SJCRH30 (cell line): Measurements from ENCODE around the gene STX1B. TPM values are rescaled to one million over a fixed set of nuclear protein-coding genes. Genes with fewer than 3 reads are reported as not detected.

Experiments
- DNase-seq, 2 experiments: peaks; one replicate each; pipeline ENCODE4 v3.0.0-alpha.2; 2015 to 2020
- H3K27ac ChIP-seq: fragments of 250-450 bp; sonication (Bioruptor Pico); 2 replicates; pipeline ENCODE4 v1.5.1; 2020; ENCODE audit warnings: mild to moderate bottlenecking, moderate library complexity
- H3K27me3 ChIP-seq: fragments of 250-450 bp; sonication (Bioruptor Pico); 2 replicates; pipeline ENCODE4 v1.5.1; 2020; ENCODE audit warnings: mild to moderate bottlenecking, moderate library complexity
- H3K36me3 ChIP-seq: fragments of 250-450 bp; sonication (Bioruptor Pico); 2 replicates; pipeline ENCODE4 v1.5.1; 2020; ENCODE audit warnings: mild to moderate bottlenecking, moderate library complexity
- H3K4me1 ChIP-seq: fragments of 250-450 bp; sonication (Bioruptor Pico); 2 replicates; pipeline ENCODE4 v1.5.1; 2020; ENCODE audit warnings: mild to moderate bottlenecking, moderate library complexity
- H3K4me3 ChIP-seq: fragments of 250-450 bp; sonication (Bioruptor Pico); 2 replicates; pipeline ENCODE4 v1.5.1; 2020; ENCODE audit warnings: mild to moderate bottlenecking, moderate library complexity
- H3K9me3 ChIP-seq: fragments of 250-450 bp; sonication (Bioruptor Pico); replicated peaks from 2 replicates; pipeline ENCODE4 v1.5.1; 2020; ENCODE audit warnings: mild to moderate bottlenecking, moderate library complexity
- total RNA-seq: library from RNA; depleted of rRNA; stranded (reverse); fragments of >200 nt; shearing (Covaris generic); gene quantifications from 2 replicates; pipeline ENCODE4 v1.2.3, GENCODE V29; 2014

STX1B gene
- total RNA-seq, 1 experiment from 2014 or later: 1.4 TPM

GRCh38 chr16:31006086-31006385 lies 4.4 kb downstream of the STX1B start:
- no peak overlapping the region for H3K27ac ChIP-seq
- H3K4me1 ChIP-seq: peaks cover 9% of the 10 kb centered on the region
- no peak overlapping the region for H3K4me3 ChIP-seq
- H3K27me3 ChIP-seq: 0 out of 2 replicates have a peak, but pooled peaks cover 3% of the 10 kb centered on the region
- no peaks in the 10 kb centered on the region for H3K36me3 ChIP-seq
- DNase-seq: no peak
- no peaks in the 10 kb centered on the region for H3K9me3 ChIP-seq

- no peaks in the 10 kb centered on the region for H3K27me3 ChIP-seq
- no peak for DNase-seq
- H3K27ac ChIP-seq: no peak overlapping the region
These were observed 4.9 kb downstream of the STX1B start for GRCh38 chr16:31005350-31006085.

GRCh38 chr16:31004658-31005057 lies 5.8 kb downstream of the STX1B start:
- H3K36me3 ChIP-seq: no peaks in the 10 kb centered on the region
- no peaks in the 10 kb centered on the region for H3K9me3 ChIP-seq
- no peak overlapping the region for H3K27ac ChIP-seq
- H3K4me3 ChIP-seq: no peak overlapping the region
- H3K4me1 ChIP-seq: peaks cover 9% of the 10 kb centered on the region
- no peaks in the 10 kb centered on the region for H3K27me3 ChIP-seq
- no peak for DNase-seq

More at GRCh38 chr16:31005350-31006085, 4.9 kb downstream of the STX1B start:
- Histone ChIP-seq H3K4me1 (peaks cover 9% of the 10 kb centered on the region), H3K9me3 (no peaks in the 10 kb centered on the region), H3K36me3 (no peaks in the 10 kb centered on the region), H3K4me3 (no peak overlapping the region)

GRCh38 chr16:31003744-31004143 lies 6.7 kb downstream of the STX1B start:
- H3K36me3 ChIP-seq: no peaks in the 10 kb centered on the region
- no peak overlapping the region for H3K27ac ChIP-seq
- peaks cover 13% of the 10 kb centered on the region for H3K4me1 ChIP-seq
- DNase-seq: no peak
- H3K9me3 ChIP-seq: no peaks in the 10 kb centered on the region
- no peaks in the 10 kb centered on the region for H3K27me3 ChIP-seq
- no peak overlapping the region for H3K4me3 ChIP-seq

- Histone ChIP-seq H3K27me3 (no peaks in the 10 kb centered on the region), H3K4me3 (no peak overlapping the region), H3K36me3 (no peaks in the 10 kb centered on the region), H3K27ac (no peak overlapping the region), H3K4me1 (peaks cover 21% of the 10 kb centered on the region), H3K9me3 (no peaks in the 10 kb centered on the region)
- no peak for DNase-seq
These were observed 7.5 kb downstream of the STX1B start for GRCh38 chr16:31002862-31003341.

GRCh38 chr16:31002250-31002700 lies 8.2 kb downstream of the STX1B start:
- H3K36me3 ChIP-seq: no peaks in the 10 kb centered on the region
- H3K9me3 ChIP-seq: no peaks in the 10 kb centered on the region
- no peaks in the 10 kb centered on the region for H3K27me3 ChIP-seq
- H3K4me3 ChIP-seq: no peak overlapping the region
- H3K4me1 ChIP-seq: peaks cover 27% of the 10 kb centered on the region
- DNase-seq: peak in 1 of 2 experiments; percentile 50
- no peak overlapping the region for H3K27ac ChIP-seq

- DNase-seq: no peak
- H3K36me3 ChIP-seq: no peaks in the 10 kb centered on the region
- peaks cover 27% of the 10 kb centered on the region for H3K4me1 ChIP-seq
- no peak overlapping the region for H3K4me3 ChIP-seq
- no peaks in the 10 kb centered on the region for H3K9me3 ChIP-seq
- no peaks in the 10 kb centered on the region for H3K27me3 ChIP-seq
- H3K27ac ChIP-seq: no peak overlapping the region
These were observed 8.8 kb downstream of the STX1B start for GRCh38 chr16:31001507-31002249.

- H3K4me3 ChIP-seq: no peak overlapping the region
These were observed 9.6 kb downstream of the STX1B start for GRCh38 chr16:31000671-31001382.

GRCh38 chr16:30998852-30999761 lies 11.3 kb downstream of the STX1B start:
- peak overlapping the region; percentile 69 for H3K27ac ChIP-seq
- DNase-seq: no peak
- H3K4me1 ChIP-seq: peaks cover 27% of the 10 kb centered on the region
- H3K27me3 ChIP-seq: no peaks in the 10 kb centered on the region
- no peaks in the 10 kb centered on the region for H3K9me3 ChIP-seq
- H3K36me3 ChIP-seq: no peaks in the 10 kb centered on the region
- no peak overlapping the region for H3K4me3 ChIP-seq

More at GRCh38 chr16:31000671-31001382, 9.6 kb downstream of the STX1B start:
- H3K27me3 ChIP-seq: no peaks in the 10 kb centered on the region
- no peak for DNase-seq
- no peak overlapping the region for H3K27ac ChIP-seq
- peaks cover 27% of the 10 kb centered on the region for H3K4me1 ChIP-seq
- no peaks in the 10 kb centered on the region for H3K9me3 ChIP-seq
- H3K36me3 ChIP-seq: no peaks in the 10 kb centered on the region

GRCh38 chr16:30997725-30998711 lies 12.4 kb downstream of the STX1B start:
- H3K36me3 ChIP-seq: no peaks in the 10 kb centered on the region
- H3K27me3 ChIP-seq: no peaks in the 10 kb centered on the region
- H3K27ac ChIP-seq: peak overlapping the region; percentile 69
- H3K4me3 ChIP-seq: peak overlapping the region; percentile 7
- H3K9me3 ChIP-seq: no peaks in the 10 kb centered on the region
- H3K4me1 ChIP-seq: peaks cover 27% of the 10 kb centered on the region
- peak; percentile 70 to 72 for DNase-seq

- Histone ChIP-seq H3K27ac (peak overlapping the region; percentile 69), H3K36me3 (no peaks in the 10 kb centered on the region), H3K4me1 (peaks cover 21% of the 10 kb centered on the region), H3K9me3 (no peaks in the 10 kb centered on the region), H3K27me3 (no peaks in the 10 kb centered on the region), H3K4me3 (no peak overlapping the region)
- no peak for DNase-seq
These were observed 13.3 kb downstream of the STX1B start for GRCh38 chr16:30996985-30997724.

GRCh38 chr16:30996324-30996984 lies 14.0 kb downstream of the STX1B start:
- Histone ChIP-seq H3K4me3 (no peak overlapping the region), H3K36me3 (no peaks in the 10 kb centered on the region), H3K27ac (no peak overlapping the region), H3K9me3 (no peaks in the 10 kb centered on the region), H3K27me3 (no peaks in the 10 kb centered on the region), H3K4me1 (peaks cover 18% of the 10 kb centered on the region)
- no peak for DNase-seq
